Endodermal cell (in vitro differentiated cells): ENCODE measurements around the gene UBE2G1. TPM values are rescaled to one million over a fixed set of nuclear protein-coding genes. Genes with fewer than 3 reads are reported as not detected.

Source experiments
- DNase-seq: peaks from one replicate; pipeline ENCODE4 v3.0.0-alpha.2; 2017
- H3K27ac ChIP-seq: 2 replicates; pipeline ENCODE4 v1.5.1; 2013; ENCODE audit warnings: mild to moderate bottlenecking, low read depth, low read length, moderate library complexity
- H3K27me3 ChIP-seq: 2 replicates; pipeline ENCODE4 v1.6.1; 2013; ENCODE audit warnings: mild to moderate bottlenecking, low read length, moderate library complexity; ENCODE audit not compliant: insufficient read depth, control insufficient read depth, poor library complexity, severe bottlenecking
- H3K36me3 ChIP-seq: 2 replicates; pipeline ENCODE4 v1.7.0; 2013; ENCODE audit warnings: mild to moderate bottlenecking, low read length, moderate library complexity; ENCODE audit not compliant: control insufficient read depth, insufficient read depth
- H3K4me1 ChIP-seq: one replicate; pipeline ENCODE4 v1.7.0; 2013; ENCODE audit warnings: low read length; ENCODE audit not compliant: control insufficient read depth, insufficient read depth
- H3K4me3 ChIP-seq: 2 replicates; pipeline ENCODE4 v1.5.1; 2013; ENCODE audit warnings: mild to moderate bottlenecking, low read length, moderate library complexity
- H3K9ac ChIP-seq: 2 replicates; pipeline ENCODE4 v1.6.1; 2013; ENCODE audit warnings: mild to moderate bottlenecking, low read length, moderate library complexity; ENCODE audit not compliant: poor library complexity, severe bottlenecking; ENCODE audit errors: extremely low read depth
- H3K9me3 ChIP-seq: 2 replicates; pipeline ENCODE4 v1.6.1; 2013; ENCODE audit warnings: mild to moderate bottlenecking, low read length, moderate library complexity; ENCODE audit not compliant: control insufficient read depth
- H3K27ac Mint-ChIP-seq: 2 replicates; pipeline ENCODE4 v1.8.0; 2020; ENCODE audit warnings: mixed read lengths
- H3K27me3 Mint-ChIP-seq: 2 replicates; pipeline ENCODE4 v1.8.0; 2021; ENCODE audit warnings: mild to moderate bottlenecking, mixed read lengths; ENCODE audit not compliant: insufficient read depth
- H3K36me3 Mint-ChIP-seq: 2 replicates; pipeline ENCODE4 v1.8.0; 2020; ENCODE audit warnings: low read depth, mixed read lengths
- H3K4me1 Mint-ChIP-seq: 2 replicates; pipeline ENCODE4 v1.8.0; 2020; ENCODE audit warnings: mixed read lengths
- H3K4me3 Mint-ChIP-seq: 2 replicates; pipeline ENCODE4 v1.8.0; 2020; ENCODE audit warnings: mild to moderate bottlenecking, moderate library complexity, mixed read lengths
- H3K9me3 Mint-ChIP-seq: 2 replicates; pipeline ENCODE4 v1.8.0; 2020; ENCODE audit warnings: mild to moderate bottlenecking, mixed read lengths
- WGBS, 2 experiments: methylation state at CpG; one replicate each; pipeline versions ENCODE4 v1.1.5 to v1.1.7; 2013; ENCODE audit warnings: missing lambda C conversion rate in 2 of 2, mixed read lengths in 1 of 2; ENCODE audit not compliant: insufficient coverage in 1 of 2, insufficient read length in 1 of 2; 5-methylcytosine and 5-hydroxymethylcytosine counted together
- total RNA-seq, 2 donors: library from RNA; stranded (reverse); fragmentation: NEBNext Ultra II Directional in 1 of 2; extraction: Animal tissue kit (Norgen Biotek cat#: 25700) in 1 of 2; gene quantifications; 2 replicates in 1 of 2; 3 replicates in 1 of 2; pipeline ENCODE4 v1.2.1, GENCODE V29; 2021
- TF ChIP-seq, protein P1 (sequence below): fragments of 200-600 bp; sonication (generic); conservative IDR thresholded peaks from 2 replicates; pipeline ENCODE4 v1.5.0; 2021; ENCODE audit warnings: antibody characterized with exemption, mild to moderate bottlenecking

UBE2G1 gene
- total RNA-seq, 2 donors from 2014 or later = 85.5 to 104 TPM

GRCh38 chr17:4295686-4296085 is 70.8 kb downstream of the UBE2G1 start:
- Mint-ChIP-seq H3K4me3 (no peak overlapping the region), H3K4me1 (peaks cover 12% of the 10 kb centered on the region), H3K36me3 (peaks cover 62% of the 10 kb centered on the region), H3K27me3 (no peaks in the 10 kb centered on the region), H3K27ac (no peak overlapping the region), H3K9me3 (no peaks in the 10 kb centered on the region)
- Histone ChIP-seq H3K9ac (no peak overlapping the region), H3K36me3 (peaks cover 78% of the 10 kb centered on the region), H3K4me1 (no peaks in the 10 kb centered on the region), H3K4me3 (no peak overlapping the region), H3K9me3 (no peaks in the 10 kb centered on the region), H3K27ac (no peak overlapping the region), H3K27me3 (no peaks in the 10 kb centered on the region)
- no peak for DNase-seq
- 91 to 93% methylated on average over 2 of the region's 4 CpGs for WGBS, 2 experiments
- TF ChIP-seq, protein P1, sequence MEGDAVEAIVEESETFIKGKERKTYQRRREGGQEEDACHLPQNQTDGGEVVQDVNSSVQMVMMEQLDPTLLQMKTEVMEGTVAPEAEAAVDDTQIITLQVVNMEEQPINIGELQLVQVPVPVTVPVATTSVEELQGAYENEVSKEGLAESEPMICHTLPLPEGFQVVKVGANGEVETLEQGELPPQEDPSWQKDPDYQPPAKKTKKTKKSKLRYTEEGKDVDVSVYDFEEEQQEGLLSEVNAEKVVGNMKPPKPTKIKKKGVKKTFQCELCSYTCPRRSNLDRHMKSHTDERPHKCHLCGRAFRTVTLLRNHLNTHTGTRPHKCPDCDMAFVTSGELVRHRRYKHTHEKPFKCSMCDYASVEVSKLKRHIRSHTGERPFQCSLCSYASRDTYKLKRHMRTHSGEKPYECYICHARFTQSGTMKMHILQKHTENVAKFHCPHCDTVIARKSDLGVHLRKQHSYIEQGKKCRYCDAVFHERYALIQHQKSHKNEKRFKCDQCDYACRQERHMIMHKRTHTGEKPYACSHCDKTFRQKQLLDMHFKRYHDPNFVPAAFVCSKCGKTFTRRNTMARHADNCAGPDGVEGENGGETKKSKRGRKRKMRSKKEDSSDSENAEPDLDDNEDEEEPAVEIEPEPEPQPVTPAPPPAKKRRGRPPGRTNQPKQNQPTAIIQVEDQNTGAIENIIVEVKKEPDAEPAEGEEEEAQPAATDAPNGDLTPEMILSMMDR = no peak

- no peak overlapping the region for H3K27ac ChIP-seq
- Mint-ChIP-seq H3K4me3 (no peak overlapping the region), H3K27ac (peak overlapping the region; percentile 27), H3K9me3 (no peaks in the 10 kb centered on the region), H3K27me3 (no peaks in the 10 kb centered on the region), H3K36me3 (peaks cover 56% of the 10 kb centered on the region), H3K4me1 (peaks cover 12% of the 10 kb centered on the region)
- H3K27me3 ChIP-seq = no peaks in the 10 kb centered on the region
- H3K9ac ChIP-seq = no peak overlapping the region
- H3K4me3 ChIP-seq = no peak overlapping the region
- no CpG with 5 or more reads among the region's 1 CpG for WGBS, 2 experiments
- no peaks in the 10 kb centered on the region for H3K9me3 ChIP-seq
- peaks cover 90% of the 10 kb centered on the region for H3K36me3 ChIP-seq
- DNase-seq = no peak
- H3K4me1 ChIP-seq = no peaks in the 10 kb centered on the region
- TF ChIP-seq, protein P1 = no peak
Observed at GRCh38 chr17:4293572-4293971, 72.9 kb downstream of the UBE2G1 start.

GRCh38 chr17:4287710-4288109 is 78.8 kb downstream of the UBE2G1 start:
- 90% methylated on average over 1 of the region's 3 CpGs; no CpG with 5 or more reads in 1 of the 2 experiments for WGBS, 2 experiments
- H3K4me3 ChIP-seq = no peak overlapping the region
- no peaks in the 10 kb centered on the region for H3K9me3 Mint-ChIP-seq
- H3K9me3 ChIP-seq = no peaks in the 10 kb centered on the region
- H3K27ac Mint-ChIP-seq = no peak overlapping the region
- peaks cover 68% of the 10 kb centered on the region for H3K36me3 ChIP-seq
- H3K9ac ChIP-seq = no peak overlapping the region
- H3K36me3 Mint-ChIP-seq = peaks cover 63% of the 10 kb centered on the region
- H3K27ac ChIP-seq = no peak overlapping the region
- H3K4me1 ChIP-seq = no peaks in the 10 kb centered on the region
- H3K27me3 ChIP-seq = no peaks in the 10 kb centered on the region
- no peak overlapping the region for H3K4me3 Mint-ChIP-seq
- H3K4me1 Mint-ChIP-seq = no peaks in the 10 kb centered on the region
- no peaks in the 10 kb centered on the region for H3K27me3 Mint-ChIP-seq
- no peak for DNase-seq
- TF ChIP-seq, protein P1 = no peak
